K562 (cell line): ENCODE measurements around the gene TOMM22. TPM values are rescaled to one million over a fixed set of nuclear protein-coding genes. Genes with fewer than 3 reads are reported as not detected.
A peak's percentile ranks its signal among the peaks of the same experiment; 100 is the strongest.

ENCODE experiments used
- ATAC-seq: fragments of 200-7000 bp; cut with Tn5 transposase; 3 replicates; pipeline ENCODE4 v1.9.1; 2020; ENCODE audit warnings: moderate library complexity
- BruUV-seq: library from RNA; stranded (reverse); fragments of 400-500 nt; replicated peaks from 2 replicates; lab custom pipeline; 2021; lab: Mats Ljungman, UMichigan
- CTCF ChIA-PET: fragments of 300-600 bp; formaldehyde crosslinking; extraction: SDS; loops from one replicate; lab custom pipeline; 2021; ENCODE audit warnings: low intra/inter-chr PET ratio; lab: Yijun Ruan, JAX
- POLR2A ChIA-PET: fragments of 300-600, 350-650 bp; sonication (Branson Sonifier 250); formaldehyde crosslinking; extraction: SDS; loops from one replicate; lab custom pipeline; 2021; ENCODE audit warnings: antibody characterized with exemption, inconsistent platforms; lab: Yijun Ruan, JAX
- DNase-seq, 4 experiments: peaks; one replicate each; pipeline versions ENCODE4 v3.0.0 to v3.0.0-alpha.2; 2011 to 2018; ENCODE audit warnings: low spot score in 3 of 4, mixed read lengths in 3 of 4; ENCODE audit errors: extremely low read depth in 1 of 4
- FAIRE-seq: peaks from 2 replicates; lab custom pipeline; 2011; peaks lifted over from hg19 to GRCh38; lab: Jason Lieb, UNC
- H2AFZ ChIP-seq: 2 replicates; pipeline ENCODE4 v1.6.0; 2011; ENCODE audit warnings: low read depth, low read length, control low read depth, inconsistent platforms
- H3K27ac ChIP-seq: fragments of 200-600 bp; 3 replicates; pipeline ENCODE4 v1.8.0; 2011; ENCODE audit warnings: low read depth, mild to moderate bottlenecking, control low read depth, inconsistent platforms, low read length, moderate library complexity, mixed read lengths; ENCODE audit errors: extremely low read depth
- H3K27me3 ChIP-seq, 2 experiments: fragments of 300-600 bp in 1 of 2; 2 replicates in 1 of 2; 3 replicates in 1 of 2; pipeline versions ENCODE4 v1.6.0 to v1.8.0; 2011; ENCODE audit warnings: inconsistent platforms in 2 of 2, low read length in 2 of 2, mild to moderate bottlenecking in 1 of 2, mixed read lengths in 1 of 2, moderate library complexity in 1 of 2; ENCODE audit not compliant: control insufficient read depth in 2 of 2, insufficient read depth in 2 of 2
- H3K36me3 ChIP-seq: fragments of 300-600 bp; 3 replicates; pipeline ENCODE4 v1.8.0; 2011; ENCODE audit warnings: mild to moderate bottlenecking, low read length, inconsistent platforms; ENCODE audit not compliant: control insufficient read depth, insufficient read depth
- H3K4me1 ChIP-seq, 2 experiments: fragments of 200-600 bp in 1 of 2; replicated peaks in 1 of 2; 2 replicates in 1 of 2; 3 replicates in 1 of 2; pipeline versions ENCODE4 v1.5.1 to v1.8.0; 2011; ENCODE audit warnings: inconsistent platforms in 2 of 2, low read length in 2 of 2, mild to moderate bottlenecking in 1 of 2, mixed read lengths in 1 of 2, moderate library complexity in 1 of 2; ENCODE audit not compliant: control insufficient read depth in 2 of 2, insufficient read depth in 2 of 2
- H3K4me2 ChIP-seq: 2 replicates; pipeline ENCODE4 v1.6.1; 2011; ENCODE audit warnings: low read length, control low read depth, inconsistent platforms, mixed read lengths; ENCODE audit not compliant: insufficient read depth
- H3K4me3 ChIP-seq: fragments of 200-600 bp; sonication (generic), shearing (Covaris generic); 2 replicates; pipeline ENCODE4 v1.5.1; 2016; ENCODE audit warnings: control low read depth, inconsistent platforms
- H3K79me2 ChIP-seq: fragments of 200-600 bp; 3 replicates; pipeline ENCODE4 v1.8.0; 2011; ENCODE audit warnings: low read length, inconsistent platforms; ENCODE audit not compliant: control insufficient read depth, insufficient read depth
- H3K9ac ChIP-seq, 2 experiments: 2 replicates each; pipeline versions ENCODE4 v1.6.0 to v1.6.1; 2011; ENCODE audit warnings: low read depth in 2 of 2, low read length in 2 of 2, control low read depth in 1 of 2, inconsistent platforms in 1 of 2, mild to moderate bottlenecking in 1 of 2, mixed read lengths in 1 of 2; ENCODE audit not compliant: insufficient read depth in 1 of 2
- H3K9me1 ChIP-seq: one replicate; pipeline ENCODE4 v1.6.0; 2011; ENCODE audit warnings: inconsistent platforms, mild to moderate bottlenecking, low read length, moderate library complexity; ENCODE audit not compliant: control insufficient read depth, insufficient read depth
- H3K9me3 ChIP-seq: replicated peaks from 2 replicates; pipeline ENCODE4 v1.5.1; 2011; ENCODE audit warnings: low read depth, low read length, inconsistent platforms; ENCODE audit not compliant: control insufficient read depth, insufficient read depth
- H4K20me1 ChIP-seq: replicated peaks from 2 replicates; pipeline ENCODE4 v1.6.1; 2011; ENCODE audit warnings: low read length, inconsistent platforms, mixed read lengths; ENCODE audit not compliant: control insufficient read depth, insufficient read depth
- OTX1 ChIP-seq: fragments of 450-650 bp; formaldehyde crosslinking; IDR thresholded peaks from 2 replicates; pipeline ENCODE4 v1.4.0; 2022; ENCODE audit warnings: mild to moderate bottlenecking
- SPI1 ChIP-seq: IDR thresholded peaks from 2 replicates; pipeline ENCODE4 v1.6.1; 2011; ENCODE audit warnings: low read depth, low read length, control low read depth, borderline replicate concordance
- TOE1 ChIP-seq, 2 experiments: fragments of 450-650 bp in 1 of 2; sonication (generic) in 1 of 2; formaldehyde crosslinking in 1 of 2; IDR thresholded peaks; 2 replicates each; pipeline versions ENCODE4 v1.7.1 to v1.8.0; 2016 to 2022; ENCODE audit warnings: borderline replicate concordance in 2 of 2, mild to moderate bottlenecking in 2 of 2, antibody characterized with exemption in 1 of 2, inconsistent platforms in 1 of 2, low read depth in 1 of 2, missing genetic modification reagents in 1 of 2, moderate library complexity in 1 of 2
- WGBS: fragments of 100-300 bp; shearing (Covaris generic); methylation state at CpG from one replicate; pipeline ENCODE4 v1.1.6; 2016; ENCODE audit warnings: low coverage, mixed read lengths; ENCODE audit not compliant: insufficient coverage; ENCODE audit errors: missing lambda C conversion rate; 5-methylcytosine and 5-hydroxymethylcytosine counted together
- in situ Hi-C: fragments of 300-500 bp; cut with MboI; formaldehyde crosslinking; loops from 4 replicates; pipeline ENCODE4 v1.15.0; 2018; ENCODE audit warnings: inconsistent platforms, mixed read lengths
- intact Hi-C: fragments of 100-400 bp; cut with micrococcal nuclease; formaldehyde crosslinking; loops from 2 replicates; pipeline ENCODE4 v1.14.2; 2022
- polyA plus RNA-seq, 8 experiments: library from polyadenylated mRNA; depleted of rRNA in 4 of 8; stranded (reverse) in 5 of 8; unstranded in 3 of 8; fragments of >200 nt; fragmentation: Nextera tagmentation in 2 of 8; fragmentation: Illumina TruSeq in 1 of 8; extraction: Ambion mirVana in 2 of 8; extraction: Trizol in 1 of 8; gene quantifications; 2 replicates each; pipeline versions ENCODE4 v1.2.1 to v1.2.3, GENCODE V29; 2011 to 2014; ENCODE audit warnings: inconsistent platforms in 1 of 8, missing spikeins in 1 of 8
- total RNA-seq, 7 experiments: library from RNA; depleted of rRNA in 6 of 7; stranded (reverse); fragments of >200 nt in 6 of 7; fragmentation: Illumina TruSeq in 2 of 7; extraction: Trizol in 2 of 7; gene quantifications; 2 replicates each; pipeline versions ENCODE4 v1.2.1 to v1.2.3, GENCODE V29; 2011 to 2021; ENCODE audit warnings: low replicate concordance in 1 of 7
- TF ChIP-seq, protein P1 (sequence below), 2 experiments: fragments of 450-650 bp; formaldehyde crosslinking in 1 of 2; IDR thresholded peaks; 2 replicates each; pipeline versions ENCODE4 v1.4.0 to v1.6.1; 2014 to 2020; ENCODE audit warnings: mild to moderate bottlenecking in 2 of 2, borderline replicate concordance in 1 of 2, low read depth in 1 of 2
- TF ChIP-seq, protein P2 (sequence below): sonication (generic); formaldehyde crosslinking; IDR thresholded peaks from 2 replicates; pipeline ENCODE4 v1.9.0; 2022; ENCODE audit warnings: mild to moderate bottlenecking, missing genetic modification reagents
- TF ChIP-seq, protein P3 (sequence below), 3 experiments: fragments of 200-800 bp in 1 of 3; fragments of 250-450 bp in 1 of 3; fragments of 450-650 bp in 1 of 3; sonication (Bioruptor Pico) in 1 of 3; sonication (Bioruptor generic) in 1 of 3; formaldehyde crosslinking in 1 of 3; IDR thresholded peaks; 2 replicates each; pipeline versions ENCODE4 v1.6.1 to v1.8.0; 2016 to 2022; ENCODE audit warnings: mild to moderate bottlenecking in 2 of 3, missing genetic modification characterization in 2 of 3, missing compliant biosample characterization in 1 of 3, moderate library complexity in 1 of 3

Gene TOMM22
- total and polyA plus RNA-seq, 9 of the 15 experiments (the other 6 are each of a cell fraction or from before 2014, with no cell fraction given): 25.8 to 108 (median 73.8) TPM

DNA sequence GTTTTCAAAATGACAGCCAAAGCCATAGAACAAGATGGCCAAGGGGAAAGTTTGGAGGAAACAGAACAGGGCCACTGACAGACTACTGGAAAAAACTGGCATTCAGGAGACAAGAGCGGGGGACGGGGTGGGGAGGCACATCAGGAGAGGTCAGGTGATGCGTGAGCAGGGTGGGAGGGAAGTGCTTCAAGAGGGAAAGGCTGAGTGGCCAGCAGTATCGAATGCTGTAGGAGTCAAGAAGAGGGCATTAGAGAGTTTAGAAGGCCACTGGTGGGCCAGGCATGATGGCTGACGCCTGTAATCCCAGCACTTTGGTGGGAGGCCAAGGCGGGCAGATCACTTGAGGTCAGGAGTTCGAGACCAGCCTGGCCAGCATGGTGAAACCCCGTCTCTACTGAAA lies 32.2 kb downstream of the TOMM22 start:
- no TSS peak for BruUV-seq
- Histone ChIP-seq H3K9ac (peak overlapping the region; percentile 7 to 26; a peak in 2 of 4 replicates), H3K27me3 (no peaks in the 10 kb centered on the region), H3K4me2 (peak overlapping the region; percentile 39), H3K4me3 (no peak overlapping the region), H3K27ac (peak overlapping the region; percentile 56; the same call in 2 of the 3 replicates), H3K9me1 (peaks cover 3% of the 10 kb centered on the region), H3K36me3 (peaks cover 68% of the 10 kb centered on the region; the same call in 2 of the 3 replicates), H3K9me3 (no peaks in the 10 kb centered on the region), H3K79me2 (peaks cover 76% of the 10 kb centered on the region), H2AFZ (no peak overlapping the region), H3K4me1 (peaks cover 49 to 50% of the 10 kb centered on the region in 2 experiments; a peak in 4 of 5 replicates), H4K20me1 (peaks cover 51% of the 10 kb centered on the region)
- CTCF ChIA-PET: no interaction called here
- FAIRE-seq (no peak), ATAC-seq (peak; percentile 67), DNase-seq (peak in 2 of 4 experiments; percentile 30 to 59)
- in situ Hi-C loops (no loop called here), intact Hi-C loops (no loop called here)
- WGBS: 37% methylated on average over 8 of the region's 8 CpGs
- POLR2A ChIA-PET: interaction anchor here (1.4 to 1.7 kb wide), 3 partner anchors 8 to 32 kb away, joined by 4 to 8 read pairs (median 6); partner anchors contain the start of genes GTPBP1 and TOMM22
- TF ChIP-seq, protein P1, sequence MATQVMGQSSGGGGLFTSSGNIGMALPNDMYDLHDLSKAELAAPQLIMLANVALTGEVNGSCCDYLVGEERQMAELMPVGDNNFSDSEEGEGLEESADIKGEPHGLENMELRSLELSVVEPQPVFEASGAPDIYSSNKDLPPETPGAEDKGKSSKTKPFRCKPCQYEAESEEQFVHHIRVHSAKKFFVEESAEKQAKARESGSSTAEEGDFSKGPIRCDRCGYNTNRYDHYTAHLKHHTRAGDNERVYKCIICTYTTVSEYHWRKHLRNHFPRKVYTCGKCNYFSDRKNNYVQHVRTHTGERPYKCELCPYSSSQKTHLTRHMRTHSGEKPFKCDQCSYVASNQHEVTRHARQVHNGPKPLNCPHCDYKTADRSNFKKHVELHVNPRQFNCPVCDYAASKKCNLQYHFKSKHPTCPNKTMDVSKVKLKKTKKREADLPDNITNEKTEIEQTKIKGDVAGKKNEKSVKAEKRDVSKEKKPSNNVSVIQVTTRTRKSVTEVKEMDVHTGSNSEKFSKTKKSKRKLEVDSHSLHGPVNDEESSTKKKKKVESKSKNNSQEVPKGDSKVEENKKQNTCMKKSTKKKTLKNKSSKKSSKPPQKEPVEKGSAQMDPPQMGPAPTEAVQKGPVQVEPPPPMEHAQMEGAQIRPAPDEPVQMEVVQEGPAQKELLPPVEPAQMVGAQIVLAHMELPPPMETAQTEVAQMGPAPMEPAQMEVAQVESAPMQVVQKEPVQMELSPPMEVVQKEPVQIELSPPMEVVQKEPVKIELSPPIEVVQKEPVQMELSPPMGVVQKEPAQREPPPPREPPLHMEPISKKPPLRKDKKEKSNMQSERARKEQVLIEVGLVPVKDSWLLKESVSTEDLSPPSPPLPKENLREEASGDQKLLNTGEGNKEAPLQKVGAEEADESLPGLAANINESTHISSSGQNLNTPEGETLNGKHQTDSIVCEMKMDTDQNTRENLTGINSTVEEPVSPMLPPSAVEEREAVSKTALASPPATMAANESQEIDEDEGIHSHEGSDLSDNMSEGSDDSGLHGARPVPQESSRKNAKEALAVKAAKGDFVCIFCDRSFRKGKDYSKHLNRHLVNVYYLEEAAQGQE (IDR thresholded peaks at IDR 0.05; ENCODE audit: borderline replicate concordance): peak; percentile 21; the same call in 1 of the 2 replicates
- TF ChIP-seq, protein P1 (CRISPR knock-in tag; IDR thresholded peaks at IDR 0.05; ENCODE audit: low read depth): no peak
- TF ChIP-seq OTX1 (CRISPR knock-in tag) (0 out of 2 replicates have a peak, but pooled peaks have one; percentile 12), SPI1 (0 out of 2 replicates have a peak, but pooled peaks have one; percentile 22), TOE1 (IDR thresholded peaks at IDR 0.05; ENCODE audit: borderline replicate concordance) (0 out of 2 replicates have a peak, but pooled peaks have one; percentile 21), TOE1 (CRISPR knock-in tag; IDR thresholded peaks at IDR 0.05; ENCODE audit: borderline replicate concordance, low read depth) (no peak)
- TF ChIP-seq, protein P2, sequence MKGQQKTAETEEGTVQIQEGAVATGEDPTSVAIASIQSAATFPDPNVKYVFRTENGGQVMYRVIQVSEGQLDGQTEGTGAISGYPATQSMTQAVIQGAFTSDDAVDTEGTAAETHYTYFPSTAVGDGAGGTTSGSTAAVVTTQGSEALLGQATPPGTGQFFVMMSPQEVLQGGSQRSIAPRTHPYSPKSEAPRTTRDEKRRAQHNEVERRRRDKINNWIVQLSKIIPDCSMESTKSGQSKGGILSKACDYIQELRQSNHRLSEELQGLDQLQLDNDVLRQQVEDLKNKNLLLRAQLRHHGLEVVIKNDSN (CRISPR knock-in tag): 0 out of 2 replicates have a peak, but pooled peaks have one; percentile 12
- TF ChIP-seq, protein P3, sequence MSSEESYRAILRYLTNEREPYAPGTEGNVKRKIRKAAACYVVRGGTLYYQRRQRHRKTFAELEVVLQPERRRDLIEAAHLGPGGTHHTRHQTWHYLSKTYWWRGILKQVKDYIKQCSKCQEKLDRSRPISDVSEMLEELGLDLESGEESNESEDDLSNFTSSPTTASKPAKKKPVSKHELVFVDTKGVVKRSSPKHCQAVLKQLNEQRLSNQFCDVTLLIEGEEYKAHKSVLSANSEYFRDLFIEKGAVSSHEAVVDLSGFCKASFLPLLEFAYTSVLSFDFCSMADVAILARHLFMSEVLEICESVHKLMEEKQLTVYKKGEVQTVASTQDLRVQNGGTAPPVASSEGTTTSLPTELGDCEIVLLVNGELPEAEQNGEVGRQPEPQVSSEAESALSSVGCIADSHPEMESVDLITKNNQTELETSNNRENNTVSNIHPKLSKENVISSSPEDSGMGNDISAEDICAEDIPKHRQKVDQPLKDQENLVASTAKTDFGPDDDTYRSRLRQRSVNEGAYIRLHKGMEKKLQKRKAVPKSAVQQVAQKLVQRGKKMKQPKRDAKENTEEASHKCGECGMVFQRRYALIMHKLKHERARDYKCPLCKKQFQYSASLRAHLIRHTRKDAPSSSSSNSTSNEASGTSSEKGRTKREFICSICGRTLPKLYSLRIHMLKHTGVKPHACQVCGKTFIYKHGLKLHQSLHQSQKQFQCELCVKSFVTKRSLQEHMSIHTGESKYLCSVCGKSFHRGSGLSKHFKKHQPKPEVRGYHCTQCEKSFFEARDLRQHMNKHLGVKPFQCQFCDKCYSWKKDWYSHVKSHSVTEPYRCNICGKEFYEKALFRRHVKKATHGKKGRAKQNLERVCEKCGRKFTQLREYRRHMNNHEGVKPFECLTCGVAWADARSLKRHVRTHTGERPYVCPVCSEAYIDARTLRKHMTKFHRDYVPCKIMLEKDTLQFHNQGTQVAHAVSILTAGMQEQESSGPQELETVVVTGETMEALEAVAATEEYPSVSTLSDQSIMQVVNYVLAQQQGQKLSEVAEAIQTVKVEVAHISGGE (CRISPR knock-in tag; IDR thresholded peaks at IDR 0.05): 0 out of 6 replicates have a peak, but pooled peaks of 1 of the 3 experiments have one; percentile 18
